Measurements from ENCODE around the gene CPS1.

Gene CPS1

DNA sequence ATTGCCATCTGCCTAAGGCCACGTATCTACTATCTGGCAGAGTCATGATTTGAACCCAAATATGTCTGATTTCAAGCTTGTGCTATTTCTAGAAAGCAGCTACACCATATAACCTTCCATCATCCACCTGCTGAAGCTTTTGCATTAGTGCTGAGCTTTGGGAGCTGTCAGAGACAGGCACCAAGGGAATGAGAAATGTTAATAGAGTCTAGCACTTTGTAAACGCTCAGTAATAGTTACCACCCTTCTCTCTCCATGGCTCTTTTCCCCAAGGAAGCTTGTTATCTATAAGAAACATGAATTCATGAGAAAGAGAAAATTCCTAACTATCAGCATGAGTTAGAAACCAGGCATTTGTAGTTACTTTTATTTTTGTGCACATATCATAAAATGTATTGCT, 151.5 kb downstream of the CPS1 start:
- no peak overlapping the region for H3K4me3 ChIP-seq (ENCODE audit: low read depth, low read length)
- TF ChIP-seq, protein P1, sequence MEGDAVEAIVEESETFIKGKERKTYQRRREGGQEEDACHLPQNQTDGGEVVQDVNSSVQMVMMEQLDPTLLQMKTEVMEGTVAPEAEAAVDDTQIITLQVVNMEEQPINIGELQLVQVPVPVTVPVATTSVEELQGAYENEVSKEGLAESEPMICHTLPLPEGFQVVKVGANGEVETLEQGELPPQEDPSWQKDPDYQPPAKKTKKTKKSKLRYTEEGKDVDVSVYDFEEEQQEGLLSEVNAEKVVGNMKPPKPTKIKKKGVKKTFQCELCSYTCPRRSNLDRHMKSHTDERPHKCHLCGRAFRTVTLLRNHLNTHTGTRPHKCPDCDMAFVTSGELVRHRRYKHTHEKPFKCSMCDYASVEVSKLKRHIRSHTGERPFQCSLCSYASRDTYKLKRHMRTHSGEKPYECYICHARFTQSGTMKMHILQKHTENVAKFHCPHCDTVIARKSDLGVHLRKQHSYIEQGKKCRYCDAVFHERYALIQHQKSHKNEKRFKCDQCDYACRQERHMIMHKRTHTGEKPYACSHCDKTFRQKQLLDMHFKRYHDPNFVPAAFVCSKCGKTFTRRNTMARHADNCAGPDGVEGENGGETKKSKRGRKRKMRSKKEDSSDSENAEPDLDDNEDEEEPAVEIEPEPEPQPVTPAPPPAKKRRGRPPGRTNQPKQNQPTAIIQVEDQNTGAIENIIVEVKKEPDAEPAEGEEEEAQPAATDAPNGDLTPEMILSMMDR (IDR thresholded peaks at IDR 0.05; ENCODE audit: low read depth, low read length): no peak

DNA sequence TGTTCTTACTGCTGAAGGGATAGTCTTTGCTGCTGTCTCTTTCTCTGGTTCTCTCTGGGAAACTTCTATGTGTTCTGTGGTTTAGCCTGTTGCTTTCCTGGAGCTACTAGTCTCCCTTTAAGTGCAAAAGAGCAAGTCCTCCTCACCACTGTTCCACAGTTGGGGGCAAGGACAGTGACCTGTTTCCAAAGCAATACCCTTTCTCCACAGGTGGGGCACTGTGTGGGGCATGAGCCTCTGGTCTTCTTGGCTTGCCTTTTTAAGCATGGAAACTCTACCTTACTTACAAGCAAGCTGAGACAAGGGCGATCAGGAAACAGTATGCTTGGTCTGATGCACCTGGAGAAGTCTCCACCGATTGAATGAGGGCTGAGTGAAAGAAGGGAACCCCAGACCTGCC, 156.7 kb downstream of the CPS1 start:
- TF ChIP-seq, protein P1 (IDR thresholded peaks at IDR 0.05; ENCODE audit: low read depth, low read length): no peak

DNA sequence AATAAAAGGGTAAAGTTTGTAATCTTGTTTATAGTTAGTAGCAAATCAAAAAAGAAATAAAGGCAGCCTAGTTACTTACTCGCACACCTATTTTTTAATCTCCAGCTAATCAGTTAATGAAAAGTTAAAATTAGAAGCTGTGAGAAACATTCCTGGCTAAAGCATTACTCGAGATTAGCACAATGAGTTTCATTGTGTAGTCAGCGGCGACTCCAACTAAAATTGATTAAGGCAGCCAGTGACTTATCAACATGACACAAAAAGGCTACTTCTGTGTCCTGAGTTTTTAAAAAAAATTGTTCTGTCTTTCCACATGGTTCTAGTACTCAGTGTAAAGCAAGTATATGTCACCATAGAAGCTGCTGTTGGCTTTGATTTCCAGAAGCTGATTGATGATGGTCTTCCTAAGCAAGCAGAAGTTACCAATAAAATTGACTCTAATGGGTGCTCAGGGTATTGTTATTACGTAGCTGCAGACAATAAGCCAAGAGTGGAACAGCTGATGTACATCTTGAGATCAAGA, 159.2 kb downstream of the CPS1 start:
- TF ChIP-seq, protein P1 (IDR thresholded peaks at IDR 0.05; ENCODE audit: low read depth, low read length): no peak
- H3K4me3 ChIP-seq (ENCODE audit: low read depth, low read length): no peak overlapping the region

More for the DNA sequence above, 156.7 kb downstream of the CPS1 start:
- H3K4me3 ChIP-seq (ENCODE audit: low read depth, low read length): no peak overlapping the region

DNA sequence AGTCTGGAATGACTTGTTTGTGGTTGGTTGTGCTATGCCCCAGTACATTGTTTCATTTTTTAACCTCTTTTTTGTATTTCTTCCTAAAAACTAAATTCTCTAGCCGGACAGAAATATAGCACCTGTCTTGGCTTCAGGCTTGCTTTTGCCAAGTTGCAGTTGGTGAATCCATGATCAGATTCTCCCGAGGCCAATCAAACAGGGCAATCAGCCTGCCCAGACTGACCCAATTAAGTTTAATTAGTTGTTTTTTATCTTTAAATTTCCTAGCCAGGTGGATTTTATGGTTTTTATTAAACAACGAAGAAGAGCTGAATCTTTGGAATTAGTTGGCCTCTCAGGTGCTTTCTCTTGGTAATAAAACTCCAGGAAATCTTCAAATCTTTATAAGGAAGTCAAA, 162.1 kb downstream of the CPS1 start:
- TF ChIP-seq, protein P1 (IDR thresholded peaks at IDR 0.05; ENCODE audit: low read depth, low read length): no peak
- H3K4me3 ChIP-seq (ENCODE audit: low read depth, low read length): no peak overlapping the region

DNA sequence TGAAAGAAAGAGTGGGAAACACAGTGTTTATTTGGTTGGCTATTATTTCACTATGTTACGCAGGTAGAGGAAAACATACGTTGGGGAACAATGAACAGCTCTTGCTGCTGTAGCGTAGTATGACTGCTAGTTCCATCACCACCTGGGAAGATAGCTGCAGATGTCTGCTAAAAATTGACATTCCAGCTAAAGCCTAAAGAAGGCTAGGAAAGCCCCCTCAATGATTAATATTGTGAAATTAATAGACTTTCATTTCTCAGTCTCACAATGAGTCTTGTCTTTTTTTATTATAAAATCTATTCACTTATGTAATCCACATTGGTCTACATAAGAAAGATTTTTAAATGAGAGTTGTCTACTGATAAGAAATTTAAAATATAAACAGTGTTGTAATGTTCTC, 165.7 kb downstream of the CPS1 start:
- TF ChIP-seq, protein P1 (IDR thresholded peaks at IDR 0.05; ENCODE audit: low read depth, low read length): no peak
- no peak overlapping the region for H3K4me3 ChIP-seq (ENCODE audit: low read depth, low read length)

DNA sequence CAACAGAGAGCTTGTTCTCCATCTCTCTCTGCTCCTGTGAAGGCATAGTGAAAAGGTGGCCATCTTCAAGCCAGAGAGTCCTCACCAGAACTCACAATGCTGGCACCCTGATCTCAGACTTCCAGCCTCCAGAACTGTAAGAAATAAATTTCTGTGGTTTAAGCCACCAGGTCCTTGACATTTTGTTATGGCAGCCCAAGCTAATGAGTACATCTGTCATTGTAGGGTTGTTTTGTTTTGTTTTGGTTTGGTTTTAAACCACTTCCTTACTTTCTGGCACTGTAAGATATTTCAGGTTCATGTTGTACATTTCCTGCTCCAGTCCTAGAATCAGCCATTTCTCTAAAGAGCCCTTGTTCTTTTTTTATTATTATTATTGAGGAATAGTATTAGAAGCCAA, 171.2 kb downstream of the CPS1 start:
- TF ChIP-seq, protein P1 (IDR thresholded peaks at IDR 0.05; ENCODE audit: low read depth, low read length): no peak
- no peak overlapping the region for H3K4me3 ChIP-seq (ENCODE audit: low read depth, low read length)

Measured in WI38 (cell line).